HepG2 (cell line): ENCODE data around the gene SBNO2. TPM values are rescaled to one million over a fixed set of nuclear protein-coding genes. Genes with fewer than 3 reads are reported as not detected.

Experiments
- ATAC-seq: fragments of 200-7000 bp; cut with Tn5 transposase; 3 replicates; pipeline ENCODE4 v1.9.1; 2020; ENCODE audit warnings: mild to moderate bottlenecking, moderate library complexity
- BruUV-seq: library from RNA; stranded (reverse); fragments of 400-500 nt; replicated peaks from 2 replicates; lab custom pipeline; 2021; lab: Mats Ljungman, UMichigan
- CTCF ChIA-PET: fragments of 300-600 bp; formaldehyde crosslinking; extraction: SDS; loops from one replicate; lab custom pipeline; 2021; ENCODE audit warnings: low total read pairs, inconsistent platforms, low intra/inter-chr PET ratio; lab: Yijun Ruan, JAX
- POLR2A ChIA-PET: fragments of 350-600 bp; sonication (Branson Sonifier 250); formaldehyde crosslinking; loops from one replicate; lab custom pipeline; 2020; ENCODE audit warnings: antibody characterized with exemption, inconsistent platforms; lab: Yijun Ruan, JAX
- DNase-seq: peaks from one replicate; pipeline ENCODE4 v3.0.0-alpha.2; 2015; ENCODE audit warnings: low spot score
- FAIRE-seq: peaks from 3 replicates; lab custom pipeline; 2011; peaks lifted over from hg19 to GRCh38; lab: Jason Lieb, UNC
- H2AFZ ChIP-seq: one replicate; pipeline ENCODE4 v1.6.1; 2011; ENCODE audit warnings: low read length, inconsistent platforms
- H3K27ac ChIP-seq: fragments of 300-600 bp; 3 replicates; pipeline ENCODE4 v1.8.0; 2011; ENCODE audit warnings: mixed run types, mild to moderate bottlenecking, mixed read lengths, low read length, inconsistent platforms; ENCODE audit not compliant: insufficient read depth; ENCODE audit errors: extremely low read length
- H3K27me3 ChIP-seq, 2 experiments: fragments of 200-600 bp in 1 of 2; 2 replicates in 1 of 2; 3 replicates in 1 of 2; pipeline versions ENCODE4 v1.6.0 to v1.8.0; 2011; ENCODE audit warnings: low read length in 2 of 2, mild to moderate bottlenecking in 2 of 2, moderate library complexity in 2 of 2, inconsistent platforms in 1 of 2; ENCODE audit not compliant: insufficient read depth in 2 of 2, control insufficient read depth in 1 of 2
- H3K36me3 ChIP-seq, 2 experiments: fragments of 200-600 bp in 1 of 2; replicated peaks in 1 of 2; 2 replicates in 1 of 2; 3 replicates in 1 of 2; pipeline versions ENCODE4 v1.5.1 to v1.8.0; 2011; ENCODE audit warnings: low read length in 2 of 2, inconsistent platforms in 1 of 2; ENCODE audit not compliant: insufficient read depth in 2 of 2, control insufficient read depth in 1 of 2
- H3K4me1 ChIP-seq: 2 replicates; pipeline ENCODE4 v1.5.1; 2012; ENCODE audit warnings: low read length, inconsistent platforms; ENCODE audit not compliant: insufficient read depth
- H3K4me2 ChIP-seq: 2 replicates; pipeline ENCODE4 v1.6.0; 2011; ENCODE audit warnings: low read depth, low read length, inconsistent platforms
- H3K4me3 ChIP-seq, 3 experiments: fragments of 200-600 bp in 1 of 3; sonication (generic), shearing (Covaris generic) in 1 of 3; replicated peaks in 1 of 3; 2 replicates each; pipeline ENCODE4 v1.5.1; 2011 to 2016; ENCODE audit warnings: low read length in 3 of 3, inconsistent platforms in 2 of 3, low read depth in 2 of 3, mild to moderate bottlenecking in 2 of 3, control low read depth in 1 of 3, mixed read lengths in 1 of 3; ENCODE audit not compliant: insufficient read depth in 1 of 3
- H3K79me2 ChIP-seq: one replicate; pipeline ENCODE4 v1.6.1; 2011; ENCODE audit warnings: low read length, inconsistent platforms; ENCODE audit not compliant: insufficient read depth
- H3K9ac ChIP-seq: 2 replicates; pipeline ENCODE4 v1.6.0; 2011; ENCODE audit warnings: mild to moderate bottlenecking, low read depth, low read length, inconsistent platforms; ENCODE audit not compliant: insufficient read depth
- H3K9me3 ChIP-seq: 2 replicates; pipeline ENCODE4 v1.5.1; 2012; ENCODE audit warnings: mild to moderate bottlenecking, low read length
- H4K20me1 ChIP-seq: 2 replicates; pipeline ENCODE4 v1.6.0; 2011; ENCODE audit warnings: inconsistent platforms, mild to moderate bottlenecking, low read length, moderate library complexity; ENCODE audit not compliant: insufficient read depth
- ATM ChIP-seq: fragments of 450-650 bp; IDR thresholded peaks from 2 replicates; pipeline ENCODE4 v1.7.1; 2017; ENCODE audit warnings: mild to moderate bottlenecking, borderline replicate concordance
- BRF2 ChIP-seq: sonication (generic); formaldehyde crosslinking; IDR thresholded peaks from 2 replicates; pipeline ENCODE4 v1.8.1; 2022; ENCODE audit warnings: mild to moderate bottlenecking, missing genetic modification reagents
- CC2D1A ChIP-seq: sonication (generic); formaldehyde crosslinking; IDR thresholded peaks from 2 replicates; pipeline ENCODE4 v1.8.1; 2023; ENCODE audit warnings: mild to moderate bottlenecking, missing genetic modification reagents
- CHD2 ChIP-seq: IDR thresholded peaks from 2 replicates; pipeline ENCODE4 v1.6.1; 2011; ENCODE audit warnings: low read depth, low read length, improper control_type of control experiment
- CHD4 ChIP-seq: fragments of 200-600 bp; sonication (generic); IDR thresholded peaks from 2 replicates; pipeline ENCODE4 v1.7.0; 2017; ENCODE audit warnings: mild to moderate bottlenecking, low read length, borderline replicate concordance
- CREB1 ChIP-seq, 2 experiments: fragments of 450-650 bp in 1 of 2; IDR thresholded peaks; 2 replicates each; pipeline ENCODE4 v1.6.1; 2016 to 2017; ENCODE audit warnings: control low read depth in 1 of 2, mild to moderate bottlenecking in 1 of 2, missing compliant biosample characterization in 1 of 2, missing genetic modification characterization in 1 of 2
- EP300 ChIP-seq, 3 experiments: sonication (generic) in 1 of 3; formaldehyde crosslinking in 1 of 3; IDR thresholded peaks; 2 replicates each; pipeline versions ENCODE4 v1.5.1 to v1.6.1; 2011 to 2020; ENCODE audit warnings: low read depth in 2 of 3, low read length in 2 of 3, borderline replicate concordance in 1 of 3, improper control_type of control experiment in 1 of 3, mild to moderate bottlenecking in 1 of 3, missing genetic modification reagents in 1 of 3, moderate library complexity in 1 of 3
- GATAD1 ChIP-seq: IDR thresholded peaks from 2 replicates; pipeline ENCODE4 v1.6.1; 2016; ENCODE audit warnings: missing genetic modification reagents, missing compliant biosample characterization
- KAT7 ChIP-seq: IDR thresholded peaks from 2 replicates; pipeline ENCODE4 v1.6.1; 2018; ENCODE audit warnings: borderline replicate concordance, missing compliant biosample characterization
- LBX2 ChIP-seq: sonication (generic); formaldehyde crosslinking; IDR thresholded peaks from 2 replicates; pipeline ENCODE4 v1.5.0; 2020; ENCODE audit warnings: missing genetic modification reagents, mild to moderate bottlenecking, borderline replicate concordance
- MAZ ChIP-seq, 2 experiments: sonication (generic) in 1 of 2; formaldehyde crosslinking in 1 of 2; IDR thresholded peaks; 2 replicates each; pipeline versions ENCODE4 v1.5.0 to v1.6.1; 2012 to 2020; ENCODE audit warnings: low read depth in 2 of 2, mild to moderate bottlenecking in 2 of 2, borderline replicate concordance in 1 of 2, improper control_type of control experiment in 1 of 2, low read length in 1 of 2, missing genetic modification reagents in 1 of 2, moderate library complexity in 1 of 2
- PAF1 ChIP-seq: IDR thresholded peaks from 2 replicates; pipeline ENCODE4 v1.6.1; 2016; ENCODE audit warnings: missing genetic modification reagents, missing compliant biosample characterization
- UBTF ChIP-seq: sonication (generic); formaldehyde crosslinking; IDR thresholded peaks from 2 replicates; pipeline ENCODE4 v1.4.0; 2020; ENCODE audit warnings: mild to moderate bottlenecking, missing genetic modification reagents
- ZNF160 ChIP-seq: sonication (generic); formaldehyde crosslinking; IDR thresholded peaks from 2 replicates; pipeline ENCODE4 v1.8.0; 2022; ENCODE audit warnings: mild to moderate bottlenecking, inconsistent platforms, missing genetic modification reagents
- ZNF484 ChIP-seq: sonication (generic); formaldehyde crosslinking; IDR thresholded peaks from 2 replicates; pipeline ENCODE4 v1.5.1; 2020; ENCODE audit warnings: mild to moderate bottlenecking, low read depth, missing genetic modification reagents, borderline replicate concordance
- ZNF619 ChIP-seq: sonication (generic); formaldehyde crosslinking; IDR thresholded peaks from 2 replicates; pipeline ENCODE4 v1.4.0; 2020; ENCODE audit warnings: mild to moderate bottlenecking, missing genetic modification reagents
- ZNF746 ChIP-seq: sonication (generic); formaldehyde crosslinking; IDR thresholded peaks from 2 replicates; pipeline ENCODE4 v1.8.0; 2022; ENCODE audit warnings: mild to moderate bottlenecking, missing genetic modification reagents
- ZNF883 ChIP-seq: sonication (generic); formaldehyde crosslinking; IDR thresholded peaks from 2 replicates; pipeline ENCODE4 v1.5.1; 2020; ENCODE audit warnings: mild to moderate bottlenecking, missing genetic modification reagents; ENCODE audit errors: not compliant biosample characterization
- WGBS: methylation state at CpG from one replicate; pipeline ENCODE4 v1.1.6; 2017; ENCODE audit warnings: low lambda C conversion rate; 5-methylcytosine and 5-hydroxymethylcytosine counted together
- in situ Hi-C: cut with HindIII; loops from 2 replicates; pipeline ENCODE4 v1.10.0; 2017; ENCODE audit warnings: low pct_unique_long_range_greater_than_20kb; ENCODE audit not compliant: extremely low pct_ligation_motif_present
- intact Hi-C: fragments of 100-400 bp; cut with micrococcal nuclease; formaldehyde crosslinking; loops from one replicate; pipeline ENCODE4 v1.10.0; 2022; ENCODE audit not compliant: unreplicated experiment
- polyA plus RNA-seq, 8 experiments: library from polyadenylated mRNA; depleted of rRNA in 3 of 8; stranded (reverse) in 7 of 8; unstranded in 1 of 8; fragments of >200 nt; fragmentation: Illumina TruSeq in 4 of 8; extraction: Trizol in 4 of 8; gene quantifications; 2 replicates each; pipeline versions ENCODE4 v1.2.1 to v1.2.3, GENCODE V29; 2011 to 2016; ENCODE audit warnings: low read depth in 4 of 8, missing spikeins in 1 of 8, mixed read lengths in 1 of 8; ENCODE audit not compliant: insufficient read depth in 1 of 8
- total RNA-seq, 5 experiments: library from RNA; depleted of rRNA; stranded (reverse); fragments of >200 nt; fragmentation: Illumina TruSeq; extraction: Trizol; gene quantifications; 2 replicates each; pipeline ENCODE4 v1.2.3, GENCODE V29; 2016; ENCODE audit warnings: low read depth in 1 of 5

Gene SBNO2
- total and polyA plus RNA-seq, 2 of the 13 experiments (the other 11 are each of a cell fraction or from before 2014, with no cell fraction given): 8.6 to 10.4 TPM

GRCh38 chr19:1156830-1157615, 17.0 kb downstream of the SBNO2 start (continued):
- no peak for TF ChIP-seq BRF2 (CRISPR knock-in tag)
- no peak for TF ChIP-seq MAZ (IDR thresholded peaks at IDR 0.05; ENCODE audit: borderline replicate concordance, low read depth, low read length)
- no peak for TF ChIP-seq MAZ (CRISPR knock-in tag; IDR thresholded peaks at IDR 0.05; ENCODE audit: low read depth)
- no peak for TF ChIP-seq ZNF746 (CRISPR knock-in tag)
- TF ChIP-seq CHD4: no peak

- 92% methylated on average over 13 of the region's 24 CpGs for WGBS
- ATAC-seq: no peak
- TF ChIP-seq UBTF (no peak), GATAD1 (CRISPR knock-in tag) (no peak), EP300 (IDR thresholded peaks at IDR 0.05; ENCODE audit: low read depth in 2 of 2, low read length in 2 of 2) (no peak), EP300 (CRISPR knock-in tag; IDR thresholded peaks at IDR 0.05; ENCODE audit: borderline replicate concordance) (no peak), KAT7 (CRISPR knock-in tag) (no peak), PAF1 (CRISPR knock-in tag) (no peak), CC2D1A (CRISPR knock-in tag) (no peak), ZNF619 (CRISPR knock-in tag) (no peak), LBX2 (CRISPR knock-in tag) (no peak), ZNF883 (CRISPR knock-in tag) (no peak), ATM (no peak), CHD2 (no peak), ZNF484 (no peak), CREB1 (IDR thresholded peaks at IDR 0.05) (no peak), CREB1 (CRISPR knock-in tag; IDR thresholded peaks at IDR 0.05) (no peak), ZNF160 (CRISPR knock-in tag) (no peak)
- Histone ChIP-seq H3K36me3 (peaks cover 4 to 8% of the 10 kb centered on the region in 2 experiments; a peak in 4 of 5 replicates), H3K4me2 (no peak overlapping the region), H3K27me3 (no peaks in the 10 kb centered on the region), H3K4me3 (no peak overlapping the region), H3K27ac (no peak overlapping the region), H3K79me2 (peaks cover 8% of the 10 kb centered on the region), H3K4me1 (peaks cover 20% of the 10 kb centered on the region), H2AFZ (no peak overlapping the region), H3K9ac (no peak overlapping the region), H3K9me3 (no peaks in the 10 kb centered on the region), H4K20me1 (peaks cover 4% of the 10 kb centered on the region; the same call in 1 of the 2 replicates)
- BruUV-seq: no TSS peak
- in situ Hi-C loops (no loop called here), intact Hi-C loops (no loop called here)
- no peak for FAIRE-seq
- no peak for DNase-seq
- ChIA-PET CTCF (no interaction called here), POLR2A (interaction anchor here (2.3 kb wide), 1 partner anchor 43 kb away, joined by 6 read pairs; no protein-coding TSS in a partner anchor)
Measured at GRCh38 chr19:1156305-1156801, 17.7 kb downstream of the SBNO2 start.
